GM18907 (cell line): ENCODE measurements around the gene CHURC1.
"Not testable (repeated sequence)": the region's sequence is repeated elsewhere in the genome, so short reads cannot be mapped to it uniquely, and the experiment has no call there.

Source experiments
- ATAC-seq: cut with Tn5 transposase; IDR thresholded peaks from one replicate; pipeline ENCODE4 v1.9.1; 2021; ENCODE audit warnings: mild to moderate bottlenecking, moderate library complexity; ENCODE audit not compliant: unreplicated experiment

Gene CHURC1

DNA sequence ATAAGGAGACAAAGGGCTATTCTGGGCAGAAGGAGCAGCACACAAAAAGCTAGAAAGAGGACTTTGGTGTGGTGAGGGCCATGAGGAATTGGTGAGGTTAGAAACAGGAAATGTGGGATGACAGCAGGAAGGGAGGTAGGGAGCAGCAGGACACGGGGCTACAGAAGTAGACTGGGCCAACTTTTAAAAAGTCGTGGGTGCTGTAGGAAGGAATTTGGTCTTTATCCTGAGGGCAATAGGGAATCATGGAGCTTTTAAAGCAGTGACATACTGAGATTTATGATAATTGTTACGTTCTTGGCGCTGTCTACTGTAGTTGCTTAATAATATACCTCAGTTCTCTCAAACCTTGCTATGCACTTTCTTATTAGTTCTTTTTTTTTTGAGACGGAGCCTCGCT is 8.2 kb upstream of the CHURC1 start:
- no peak for ATAC-seq

- no peak for ATAC-seq
These were observed 3.3 kb upstream of the CHURC1 start for GRCh38 chr14:64910847-64911495.

DNA sequence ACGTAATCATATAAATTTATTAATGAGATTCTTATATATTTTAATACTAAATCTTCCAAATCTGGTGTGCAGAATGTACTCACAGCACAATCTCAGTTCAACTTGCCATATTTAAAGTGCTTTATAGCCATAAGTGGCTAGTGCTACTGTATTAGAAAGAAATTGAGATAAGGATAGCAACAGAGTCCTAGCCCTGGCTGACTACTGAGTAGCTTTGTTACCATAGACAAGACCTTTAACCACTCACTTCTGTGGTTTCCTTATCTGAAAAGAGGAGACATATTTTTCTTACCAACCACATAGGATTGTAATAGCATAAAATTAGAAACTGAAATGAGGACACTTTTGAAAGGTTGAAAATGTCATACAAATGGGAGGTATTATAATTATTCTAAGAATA is 2.0 kb upstream of the CHURC1 start:
- no peak for ATAC-seq

DNA sequence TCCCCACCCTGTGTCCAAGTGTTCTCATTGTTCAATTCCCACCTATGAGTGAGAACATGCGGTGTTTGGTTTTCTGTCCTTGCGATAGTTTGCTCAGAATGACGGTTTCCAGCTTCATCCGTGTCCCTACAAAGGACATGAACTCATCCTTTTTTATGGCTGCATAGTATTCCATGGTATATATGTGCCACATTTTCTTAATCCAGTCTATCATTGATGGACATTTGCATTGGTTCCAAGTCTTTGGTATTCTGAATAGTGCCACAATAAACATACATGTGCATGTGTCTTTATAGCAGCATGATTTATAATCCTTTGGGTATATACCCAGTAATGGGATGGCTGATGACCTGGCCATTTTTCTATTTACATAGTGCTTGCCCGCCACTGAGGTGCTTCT is 778 bp upstream of the CHURC1 start:
- not testable (repeated sequence) for ATAC-seq

- ATAC-seq = no peak
These were observed 772 bp downstream of the CHURC1 start for GRCh38 chr14:64915029-64915424.

GRCh38 chr14:64915797-64916196 is 1.5 kb downstream of the CHURC1 start:
- no peak for ATAC-seq

DNA sequence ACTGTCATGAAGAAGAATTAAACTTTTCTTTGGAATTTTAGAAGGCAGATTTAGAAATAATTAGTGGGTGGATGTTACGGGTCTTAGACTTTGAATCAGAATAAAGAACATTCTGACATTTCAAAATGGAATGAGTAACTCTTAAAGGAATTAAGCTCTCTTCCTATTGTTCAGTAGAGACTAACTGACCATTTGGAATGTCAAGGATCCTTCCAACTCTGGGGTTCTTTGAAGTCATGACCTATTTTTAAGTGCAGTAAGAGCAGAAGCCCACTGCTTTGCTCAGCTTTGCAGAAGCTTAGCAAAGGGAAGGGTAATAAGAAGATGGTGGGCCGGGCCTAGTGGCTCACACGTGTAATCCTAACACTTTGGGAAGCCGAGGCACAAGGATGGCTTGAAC is 4.0 kb downstream of the CHURC1 start:
- no peak for ATAC-seq

- ATAC-seq = no peak
These were observed 5.0 kb downstream of the CHURC1 start for GRCh38 chr14:64919215-64919614.

GRCh38 chr14:64919618-64920017 is 5.4 kb downstream of the CHURC1 start:
- no peak for ATAC-seq

GRCh38 chr14:64920465-64920864 is 6.2 kb downstream of the CHURC1 start:
- ATAC-seq = no peak

DNA sequence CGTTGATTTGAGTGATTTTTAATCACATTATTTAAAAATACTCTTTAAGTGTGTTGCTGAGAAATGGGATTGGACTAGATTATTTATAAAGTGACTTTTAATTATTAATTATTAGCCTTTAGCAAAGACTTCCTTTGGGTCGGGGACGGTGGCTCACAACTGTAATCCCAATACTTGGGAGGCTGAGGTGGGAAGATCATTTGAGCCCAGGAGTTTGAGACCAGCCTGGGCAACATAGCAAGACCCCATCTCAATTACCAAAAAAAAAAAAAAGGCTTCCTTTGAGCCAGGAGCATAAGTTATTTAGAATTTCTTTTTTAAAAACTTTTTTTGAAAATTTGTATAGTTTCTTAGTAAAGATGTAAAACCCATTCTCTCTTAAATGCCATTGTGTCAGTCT is 8.8 kb downstream of the CHURC1 start:
- no peak for ATAC-seq

DNA sequence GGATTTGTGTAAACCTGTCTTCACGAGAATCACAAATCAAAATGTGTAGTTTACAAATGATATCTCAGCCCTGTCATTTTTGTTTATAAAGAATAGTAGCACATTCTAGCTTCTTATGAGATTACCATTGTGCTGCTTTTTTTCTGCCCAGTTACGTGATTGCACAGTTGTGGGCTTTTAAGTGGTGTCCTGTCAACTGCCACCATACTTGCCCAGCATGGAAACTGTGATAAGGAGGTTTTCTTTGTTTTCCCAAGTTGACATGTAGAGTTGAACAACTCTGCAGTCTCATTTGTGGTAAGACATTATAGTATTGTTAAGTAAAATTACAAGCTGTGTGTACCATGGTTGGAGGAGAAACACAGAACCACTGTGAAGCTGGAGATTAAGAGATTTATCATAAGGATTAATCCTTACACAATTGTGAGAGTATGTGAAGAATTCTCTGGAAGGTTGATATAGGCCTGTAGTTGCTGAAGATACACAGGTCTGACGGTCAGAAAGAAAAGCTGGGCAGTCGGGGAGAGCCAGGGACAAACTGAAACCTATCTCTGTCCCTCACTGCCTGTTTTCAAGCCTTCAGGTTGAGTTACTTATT is 12.2 kb downstream of the CHURC1 start:
- no peak for ATAC-seq

GRCh38 chr14:64927031-64927430 is 12.8 kb downstream of the CHURC1 start:
- no peak for ATAC-seq

DNA sequence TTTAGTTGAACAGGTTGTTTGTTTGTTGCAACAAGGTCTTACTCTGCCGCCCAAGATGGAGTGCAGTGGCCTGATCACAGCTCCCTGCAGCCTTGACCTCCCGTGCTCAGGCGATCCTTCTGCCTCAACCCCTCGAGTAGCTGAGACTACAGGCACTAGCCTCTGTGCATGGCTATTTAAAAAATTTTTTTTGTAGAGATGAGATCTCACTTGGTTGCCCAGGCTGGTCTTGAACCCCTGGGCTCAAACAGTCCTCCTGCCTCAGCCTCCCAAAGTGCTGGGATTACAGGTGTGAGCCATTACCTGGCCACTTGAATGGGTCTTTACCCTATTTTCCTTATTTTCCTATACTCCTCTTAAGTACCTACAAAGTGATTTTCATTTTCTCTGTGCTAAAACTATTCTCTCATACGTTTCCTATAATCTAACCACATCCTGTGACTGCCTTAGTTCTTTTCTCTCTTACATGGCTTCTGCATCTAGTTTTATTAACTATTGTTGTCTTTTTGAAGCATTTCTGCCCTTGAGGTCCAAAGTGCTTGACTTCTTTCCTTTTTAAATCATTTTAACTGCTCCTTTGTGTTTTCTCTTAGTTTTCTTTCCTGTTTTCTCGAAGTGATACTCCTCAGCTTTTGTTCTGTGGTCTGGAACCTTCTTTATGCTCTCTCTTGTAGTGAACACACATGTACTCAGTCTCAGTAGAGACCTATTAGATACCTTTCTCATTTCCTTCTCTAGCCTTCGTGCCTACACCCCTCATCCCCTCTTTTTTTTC is 14.2 kb downstream of the CHURC1 start:
- peak; percentile 70 for ATAC-seq

- no peak for ATAC-seq
These were observed 14.7 kb downstream of the CHURC1 start for GRCh38 chr14:64929014-64929359.

DNA sequence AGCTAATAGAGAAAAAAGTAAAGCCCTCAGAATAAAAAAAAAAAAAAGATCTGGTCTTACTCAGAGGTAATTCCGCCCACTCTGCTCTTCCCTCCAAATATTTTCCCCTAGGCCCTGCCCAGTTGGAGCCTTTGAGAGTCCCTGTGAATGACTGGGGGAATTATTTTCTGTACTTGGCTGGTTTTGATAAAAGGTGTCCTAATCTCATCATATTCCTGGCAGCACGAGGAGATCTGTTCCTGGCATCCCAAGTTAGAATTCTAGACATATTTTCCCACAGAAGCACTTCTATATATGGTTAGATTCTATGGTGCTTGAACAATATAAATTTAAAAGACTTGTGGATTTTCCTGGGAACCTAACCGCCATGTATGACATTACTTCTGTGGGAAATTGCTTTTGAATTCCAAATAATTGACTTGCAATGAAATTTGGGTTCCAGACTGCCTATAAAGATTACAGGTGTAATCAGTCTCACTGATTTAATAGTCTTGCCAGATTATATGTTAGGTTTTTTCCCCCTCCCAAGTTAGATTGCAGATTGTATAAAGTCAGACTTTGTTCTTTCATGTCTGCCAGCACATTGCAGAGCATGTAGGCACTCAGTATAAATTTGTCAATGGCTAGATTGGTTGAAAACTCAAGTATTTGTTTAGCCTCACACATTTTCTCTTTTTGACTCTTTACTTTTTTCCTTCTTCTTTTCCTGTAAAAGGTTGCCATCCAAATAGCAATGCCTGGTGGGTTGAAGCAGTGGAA is 16.0 kb downstream of the CHURC1 start:
- ATAC-seq = no peak

GRCh38 chr14:64931123-64931522 is 16.9 kb downstream of the CHURC1 start:
- no peak for ATAC-seq

DNA sequence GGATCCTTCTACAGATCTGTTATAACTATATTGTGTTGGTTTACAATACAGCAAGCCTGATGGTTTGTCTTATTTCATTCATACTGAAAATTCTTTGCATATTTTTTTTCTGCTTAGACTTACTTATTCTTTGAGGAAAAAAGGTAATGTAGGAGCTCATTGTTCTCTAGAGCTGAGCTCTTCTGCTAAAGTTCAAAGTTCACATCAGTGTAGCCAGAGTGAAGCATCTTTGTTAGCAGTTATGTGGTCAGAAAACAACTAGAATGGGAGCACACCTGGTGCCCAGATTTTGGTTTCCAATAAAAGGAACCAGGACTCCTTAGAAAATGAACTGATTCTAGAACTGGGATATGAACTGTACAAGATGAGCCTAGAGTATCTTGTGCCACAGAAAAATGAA is 18.0 kb downstream of the CHURC1 start:
- ATAC-seq = no peak

DNA sequence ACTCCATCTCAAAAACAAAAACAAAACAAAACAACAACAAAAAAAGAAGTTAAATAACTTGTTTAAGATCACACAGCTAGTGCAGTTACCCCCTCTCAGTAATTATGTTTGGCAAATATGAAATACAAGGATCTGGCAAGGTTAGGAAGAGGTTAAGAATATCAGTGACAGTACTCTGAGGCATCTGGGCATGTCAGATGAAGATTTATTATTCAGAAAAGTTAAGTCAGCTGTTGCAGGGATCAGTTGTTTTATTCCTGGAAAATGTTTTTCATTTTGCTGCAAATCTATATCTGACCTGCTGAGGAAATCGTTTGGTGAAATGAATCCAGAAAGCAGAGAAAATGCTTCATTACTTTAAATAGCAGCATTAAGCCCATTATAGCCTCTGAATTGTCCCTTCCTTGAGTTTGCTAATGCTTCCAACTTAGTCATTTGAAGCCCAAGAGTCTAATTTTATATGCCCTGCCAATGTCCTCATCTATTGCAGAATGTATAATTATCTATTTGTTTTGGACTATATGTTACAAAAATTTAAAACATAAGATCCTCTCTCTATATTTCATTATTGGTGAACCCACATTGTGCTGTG is 20.2 kb downstream of the CHURC1 start:
- ATAC-seq = no peak

DNA sequence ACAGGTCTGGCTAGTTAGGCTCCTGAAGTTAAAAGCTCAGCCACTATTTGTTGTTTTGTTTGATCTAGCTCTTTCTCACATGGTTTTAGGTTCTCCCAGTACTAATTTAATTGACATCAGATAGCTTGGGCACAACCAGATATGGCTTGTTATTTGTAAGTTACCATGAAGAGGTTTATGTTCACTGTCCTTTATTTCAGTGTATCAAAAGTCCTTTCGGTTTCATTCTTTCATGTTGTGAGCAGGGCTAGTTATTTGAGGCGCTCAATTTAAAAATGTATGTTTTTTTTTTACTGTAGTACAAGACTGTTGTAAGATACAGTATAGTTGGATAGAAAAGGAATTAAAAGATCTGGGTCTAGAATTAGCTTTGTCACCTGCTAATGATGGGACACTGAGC is 21.3 kb downstream of the CHURC1 start:
- ATAC-seq = no peak

DNA sequence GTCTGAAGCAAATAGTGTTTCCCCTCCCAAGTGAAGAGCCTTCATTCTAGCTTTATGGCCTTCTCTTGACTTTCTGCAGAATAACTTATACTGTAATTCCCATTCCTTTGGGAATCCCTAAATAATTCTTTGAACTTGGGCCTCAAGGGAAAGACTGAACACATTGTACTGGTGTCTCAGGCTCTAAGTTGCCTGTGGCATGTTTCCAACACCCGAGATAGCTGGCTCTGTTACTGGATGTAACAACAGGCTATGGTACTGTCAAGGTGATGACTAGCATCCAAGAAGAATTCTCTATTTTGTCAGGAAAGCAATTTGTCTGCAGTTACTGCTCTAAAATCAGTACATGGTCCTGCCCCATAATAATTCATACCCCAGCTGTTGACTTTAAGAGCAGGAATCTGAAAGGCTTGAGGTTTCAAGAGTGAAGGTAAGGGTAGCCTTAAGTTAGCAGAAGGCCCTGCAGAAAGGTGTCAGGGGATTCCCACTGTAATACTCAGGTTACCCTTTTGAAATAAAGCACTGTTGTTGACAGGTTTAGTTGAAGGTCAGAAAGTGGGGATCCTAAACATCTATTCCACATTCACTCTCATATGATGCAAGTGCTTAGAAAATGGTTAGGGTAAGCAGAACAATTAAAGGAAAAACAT is 23.0 kb downstream of the CHURC1 start:
- no peak for ATAC-seq
